ENCODE results near the gene KLHDC10.

DNA sequence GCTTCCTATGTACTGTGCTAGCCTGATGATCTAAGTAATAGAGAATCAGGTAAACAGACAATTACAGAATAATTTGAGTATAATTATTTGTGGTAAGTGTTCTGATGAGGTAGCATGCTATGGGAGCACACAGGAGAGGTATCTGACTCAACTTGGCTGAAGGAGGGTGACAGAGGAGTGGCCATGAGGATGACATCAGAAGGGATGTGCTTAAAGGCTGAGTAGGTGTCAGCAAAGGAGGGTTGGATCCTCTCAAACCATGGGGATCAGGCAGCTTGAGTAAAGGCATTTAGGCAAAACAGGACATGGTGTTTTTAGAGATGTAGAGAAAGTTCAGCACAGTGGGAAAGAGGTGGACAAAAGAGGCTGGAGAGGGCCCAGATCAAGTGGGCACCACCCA lies 29.0 kb downstream of the KLHDC10 start:
- TF ChIP-seq, protein P1, sequence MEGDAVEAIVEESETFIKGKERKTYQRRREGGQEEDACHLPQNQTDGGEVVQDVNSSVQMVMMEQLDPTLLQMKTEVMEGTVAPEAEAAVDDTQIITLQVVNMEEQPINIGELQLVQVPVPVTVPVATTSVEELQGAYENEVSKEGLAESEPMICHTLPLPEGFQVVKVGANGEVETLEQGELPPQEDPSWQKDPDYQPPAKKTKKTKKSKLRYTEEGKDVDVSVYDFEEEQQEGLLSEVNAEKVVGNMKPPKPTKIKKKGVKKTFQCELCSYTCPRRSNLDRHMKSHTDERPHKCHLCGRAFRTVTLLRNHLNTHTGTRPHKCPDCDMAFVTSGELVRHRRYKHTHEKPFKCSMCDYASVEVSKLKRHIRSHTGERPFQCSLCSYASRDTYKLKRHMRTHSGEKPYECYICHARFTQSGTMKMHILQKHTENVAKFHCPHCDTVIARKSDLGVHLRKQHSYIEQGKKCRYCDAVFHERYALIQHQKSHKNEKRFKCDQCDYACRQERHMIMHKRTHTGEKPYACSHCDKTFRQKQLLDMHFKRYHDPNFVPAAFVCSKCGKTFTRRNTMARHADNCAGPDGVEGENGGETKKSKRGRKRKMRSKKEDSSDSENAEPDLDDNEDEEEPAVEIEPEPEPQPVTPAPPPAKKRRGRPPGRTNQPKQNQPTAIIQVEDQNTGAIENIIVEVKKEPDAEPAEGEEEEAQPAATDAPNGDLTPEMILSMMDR (conservative IDR thresholded peaks at IDR 0.05): no peak
- TF ChIP-seq EZH2 (IDR thresholded peaks at IDR 0.05; ENCODE audit: low read depth): no peak
